Nephron progenitor cell (in vitro differentiated cells): ENCODE data around the gene PRPS2.

Experiments
- DNase-seq: peaks from one replicate; pipeline ENCODE4 v3.0.0; 2021
- H3K27ac Mint-ChIP-seq: 2 replicates; pipeline ENCODE4 v1.8.0; 2021; ENCODE audit warnings: mild to moderate bottlenecking, moderate library complexity, mixed read lengths
- H3K27me3 Mint-ChIP-seq: 2 replicates; pipeline ENCODE4 v1.8.0; 2021; ENCODE audit warnings: mild to moderate bottlenecking, low read depth, mixed read lengths; ENCODE audit not compliant: poor library complexity
- H3K36me3 Mint-ChIP-seq: 2 replicates; pipeline ENCODE4 v1.8.0; 2021; ENCODE audit warnings: low read depth, mixed read lengths
- H3K4me1 Mint-ChIP-seq: 2 replicates; pipeline ENCODE4 v1.8.0; 2021; ENCODE audit warnings: mixed read lengths
- H3K4me3 Mint-ChIP-seq: 2 replicates; pipeline ENCODE4 v1.8.0; 2021; ENCODE audit warnings: mild to moderate bottlenecking, moderate library complexity, mixed read lengths
- H3K9me3 Mint-ChIP-seq: 2 replicates; pipeline ENCODE4 v1.8.0; 2021; ENCODE audit warnings: mild to moderate bottlenecking, moderate library complexity, mixed read lengths
- CTCF ChIP-seq: fragments of 200-600 bp; sonication (generic); IDR thresholded peaks from 2 replicates; pipeline ENCODE4 v1.5.0; 2021; ENCODE audit warnings: antibody characterized with exemption

PRPS2 gene

GRCh38 chrX:12817528-12817927 lies 26.3 kb downstream of the PRPS2 start:
- no peak for TF ChIP-seq CTCF
- no peak for DNase-seq
- no peaks in the 10 kb centered on the region for H3K27me3 Mint-ChIP-seq
- H3K4me3 Mint-ChIP-seq = no peak overlapping the region
- H3K4me1 Mint-ChIP-seq = no peaks in the 10 kb centered on the region
- no peak overlapping the region for H3K27ac Mint-ChIP-seq
- peaks cover 41% of the 10 kb centered on the region for H3K9me3 Mint-ChIP-seq
- peaks cover 34% of the 10 kb centered on the region for H3K36me3 Mint-ChIP-seq

- H3K4me3 Mint-ChIP-seq = no peak overlapping the region
- peaks cover 37% of the 10 kb centered on the region for H3K9me3 Mint-ChIP-seq
- no peaks in the 10 kb centered on the region for H3K4me1 Mint-ChIP-seq
- no peaks in the 10 kb centered on the region for H3K27me3 Mint-ChIP-seq
- H3K36me3 Mint-ChIP-seq = peaks cover 39% of the 10 kb centered on the region
- no peak for TF ChIP-seq CTCF
- no peak for DNase-seq
- no peak overlapping the region for H3K27ac Mint-ChIP-seq
These were observed 28.0 kb downstream of the PRPS2 start for GRCh38 chrX:12819222-12819621.

- no peak for TF ChIP-seq CTCF
- DNase-seq = no peak
- peaks cover 44% of the 10 kb centered on the region for H3K9me3 Mint-ChIP-seq
- peaks cover 50% of the 10 kb centered on the region for H3K36me3 Mint-ChIP-seq
- H3K4me1 Mint-ChIP-seq = no peaks in the 10 kb centered on the region
- H3K4me3 Mint-ChIP-seq = no peak overlapping the region
- H3K27ac Mint-ChIP-seq = no peak overlapping the region
- H3K27me3 Mint-ChIP-seq = no peaks in the 10 kb centered on the region
These were observed 29.5 kb downstream of the PRPS2 start for GRCh38 chrX:12820737-12821136.

GRCh38 chrX:12824944-12825343 lies 33.7 kb downstream of the PRPS2 start:
- Mint-ChIP-seq H3K4me3 (no peak overlapping the region), H3K9me3 (peaks cover 50% of the 10 kb centered on the region), H3K27ac (no peak overlapping the region), H3K36me3 (peaks cover 37% of the 10 kb centered on the region), H3K27me3 (no peaks in the 10 kb centered on the region), H3K4me1 (no peaks in the 10 kb centered on the region)
- TF ChIP-seq CTCF = no peak
- DNase-seq = no peak

- DNase-seq = no peak
- no peaks in the 10 kb centered on the region for H3K27me3 Mint-ChIP-seq
- peaks cover 48% of the 10 kb centered on the region for H3K9me3 Mint-ChIP-seq
- H3K4me1 Mint-ChIP-seq = no peaks in the 10 kb centered on the region
- no peak overlapping the region for H3K4me3 Mint-ChIP-seq
- peaks cover 30% of the 10 kb centered on the region for H3K36me3 Mint-ChIP-seq
- H3K27ac Mint-ChIP-seq = no peak overlapping the region
- no peak for TF ChIP-seq CTCF
These were observed 34.6 kb downstream of the PRPS2 start for GRCh38 chrX:12825801-12826200.

GRCh38 chrX:12843061-12843667 lies 52.0 kb downstream of the PRPS2 start:
- no peak overlapping the region for H3K4me3 Mint-ChIP-seq
- H3K4me1 Mint-ChIP-seq = no peaks in the 10 kb centered on the region
- TF ChIP-seq CTCF = no peak
- H3K27ac Mint-ChIP-seq = no peak overlapping the region
- no peaks in the 10 kb centered on the region for H3K36me3 Mint-ChIP-seq
- H3K9me3 Mint-ChIP-seq = peaks cover 29% of the 10 kb centered on the region
- H3K27me3 Mint-ChIP-seq = peaks cover 7% of the 10 kb centered on the region
- no peak for DNase-seq
